SK-N-SH (cell line): ENCODE data around the gene RAB4B. TPM values are rescaled to one million over a fixed set of nuclear protein-coding genes. Genes with fewer than 3 reads are reported as not detected.

Experiments
- CTCF ChIA-PET: fragments of 300-600, 350-600 bp; formaldehyde crosslinking; extraction: SDS; loops from one replicate; lab custom pipeline; 2021; lab: Yijun Ruan, JAX
- POLR2A ChIA-PET: fragments of 350-600 bp; sonication (Branson Sonifier 250); formaldehyde crosslinking; extraction: SDS; loops from one replicate; lab custom pipeline; 2020; ENCODE audit warnings: antibody characterized with exemption, inconsistent platforms; lab: Yijun Ruan, JAX
- DNase-seq: peaks from one replicate; pipeline ENCODE4 v3.0.0; 2012
- H2AFZ ChIP-seq: fragments of 200-600 bp; sonication (generic); 2 replicates; pipeline ENCODE4 v1.8.1; 2016; ENCODE audit warnings: antibody characterized with exemption, mild to moderate bottlenecking, low read depth
- H3F3A ChIP-seq: fragments of 200-600 bp; sonication (generic); replicated peaks from 2 replicates; pipeline ENCODE3; 2016; ENCODE audit warnings: antibody characterized with exemption, mild to moderate bottlenecking; ENCODE audit not compliant: insufficient read depth
- H3K27ac ChIP-seq, 2 experiments: fragments of 200-500 bp in 1 of 2; fragments of 200-600 bp in 1 of 2; sonication (Bioruptor generic) in 1 of 2; sonication (generic), shearing (Covaris generic) in 1 of 2; 2 replicates each; pipeline versions ENCODE4 v1.5.1 to v1.6.1; 2014 to 2016; ENCODE audit warnings: low read depth in 2 of 2, inconsistent platforms in 1 of 2, low read length in 1 of 2, mild to moderate bottlenecking in 1 of 2, mixed read lengths in 1 of 2
- H3K27me3 ChIP-seq: fragments of 200-600 bp; sonication (generic), shearing (Covaris generic); 2 replicates; pipeline ENCODE4 v1.6.1; 2016; ENCODE audit warnings: mixed run types; ENCODE audit not compliant: insufficient read depth
- H3K36me3 ChIP-seq, 2 experiments: fragments of 200-500 bp in 1 of 2; fragments of 200-600 bp in 1 of 2; sonication (Bioruptor generic) in 1 of 2; sonication (generic) in 1 of 2; replicated peaks in 1 of 2; 2 replicates each; pipeline versions ENCODE3 to v1.5.1; 2014 to 2016; ENCODE audit warnings: low read length in 1 of 2, mild to moderate bottlenecking in 1 of 2; ENCODE audit not compliant: insufficient read depth in 2 of 2, control insufficient read depth in 1 of 2
- H3K4me1 ChIP-seq, 2 experiments: fragments of 200-500 bp in 1 of 2; fragments of 200-600 bp in 1 of 2; sonication (Bioruptor generic) in 1 of 2; sonication (generic), shearing (Covaris generic) in 1 of 2; 2 replicates each; pipeline versions ENCODE4 v1.5.1 to v1.6.1; 2014 to 2016; ENCODE audit warnings: low read depth in 1 of 2, low read length in 1 of 2, mixed run types in 1 of 2; ENCODE audit not compliant: insufficient read depth in 2 of 2, control insufficient read depth in 1 of 2
- H3K4me2 ChIP-seq: fragments of 200-600 bp; sonication (generic), shearing (Covaris generic); 2 replicates; pipeline ENCODE4 v1.6.1; 2017; ENCODE audit warnings: mixed run types
- H3K4me3 ChIP-seq, 2 experiments: fragments of 200-500 bp in 1 of 2; fragments of 200-600 bp in 1 of 2; sonication (Bioruptor generic) in 1 of 2; sonication (generic), shearing (Covaris generic) in 1 of 2; 2 replicates each; pipeline versions ENCODE4 v1.5.1 to v1.8.1; 2014 to 2016; ENCODE audit warnings: low read depth in 2 of 2, inconsistent platforms in 1 of 2, low read length in 1 of 2, mild to moderate bottlenecking in 1 of 2, mixed read lengths in 1 of 2, moderate library complexity in 1 of 2
- H3K79me2 ChIP-seq: fragments of 200-600 bp; sonication (generic); 2 replicates; pipeline ENCODE4 v1.8.1; 2017; ENCODE audit warnings: mild to moderate bottlenecking; ENCODE audit not compliant: insufficient read depth
- H3K9ac ChIP-seq: fragments of 200-600 bp; sonication (generic); 2 replicates; pipeline ENCODE4 v1.6.1; 2017; ENCODE audit warnings: mixed run types
- H3K9me2 ChIP-seq: fragments of 200-600 bp; sonication (generic); 2 replicates; pipeline ENCODE4 v1.6.1; 2017; ENCODE audit warnings: mixed run types
- H3K9me3 ChIP-seq: fragments of 200-600 bp; sonication (generic); 2 replicates; pipeline ENCODE4 v1.6.1; 2017; ENCODE audit warnings: mixed run types, mild to moderate bottlenecking, moderate library complexity
- H4K20me1 ChIP-seq: fragments of 200-600 bp; sonication (generic); 2 replicates; pipeline ENCODE4 v1.6.1; 2017; ENCODE audit warnings: mild to moderate bottlenecking, mixed run types; ENCODE audit not compliant: insufficient read depth
- CHD2 ChIP-seq: fragments of 150-350 bp; IDR thresholded peaks from 2 replicates; pipeline ENCODE4 v1.6.1; 2018; ENCODE audit warnings: low read length; ENCODE audit not compliant: partially characterized antibody
- ELF1 ChIP-seq: IDR thresholded peaks from 2 replicates; pipeline ENCODE4 v1.4.0; 2012
- EZH2phosphoT487 ChIP-seq: fragments of 200-600 bp; sonication (generic); IDR thresholded peaks from 2 replicates; pipeline ENCODE4 v1.6.1; 2017; ENCODE audit warnings: low read depth, mixed run types, mild to moderate bottlenecking, antibody characterized with exemption, moderate library complexity, borderline replicate concordance
- FOXJ3 ChIP-seq: sonication (generic); formaldehyde crosslinking; IDR thresholded peaks from 2 replicates; pipeline ENCODE4 v1.5.1; 2020; ENCODE audit warnings: mild to moderate bottlenecking, missing genetic modification reagents
- MXI1 ChIP-seq: IDR thresholded peaks from 2 replicates; pipeline ENCODE4 v1.6.1; 2012; ENCODE audit warnings: mild to moderate bottlenecking, low read depth, low read length, improper control_type of control experiment
- NFIC ChIP-seq: IDR thresholded peaks from 2 replicates; pipeline ENCODE4 v1.4.0; 2012; ENCODE audit warnings: borderline replicate concordance
- NRF1 ChIP-seq: IDR thresholded peaks from 2 replicates; pipeline ENCODE4 v1.6.1; 2012; ENCODE audit warnings: low read depth, mild to moderate bottlenecking, low read length
- POLR2AphosphoS5 ChIP-seq: IDR thresholded peaks from 2 replicates; pipeline ENCODE4 v1.6.1; 2012; ENCODE audit warnings: low read depth, low read length
- RCOR1 ChIP-seq: fragments of 150-350 bp; IDR thresholded peaks from 2 replicates; pipeline ENCODE4 v1.6.1; 2017; ENCODE audit warnings: antibody characterized with exemption, low read length
- RFX5 ChIP-seq: IDR thresholded peaks from 2 replicates; pipeline ENCODE4 v1.6.1; 2012; ENCODE audit warnings: mild to moderate bottlenecking, improper control_type of control experiment, low read length
- SIN3A ChIP-seq: IDR thresholded peaks from 2 replicates; pipeline ENCODE4 v1.6.1; 2012; ENCODE audit warnings: low read depth, mild to moderate bottlenecking, low read length, moderate library complexity, borderline replicate concordance
- TAF1 ChIP-seq: IDR thresholded peaks from 2 replicates; pipeline ENCODE4 v1.6.1; 2012; ENCODE audit warnings: low read depth, mild to moderate bottlenecking, low read length, moderate library complexity, borderline replicate concordance
- TCF12 ChIP-seq: IDR thresholded peaks from 2 replicates; pipeline ENCODE4 v1.4.0; 2012
- USF1 ChIP-seq: IDR thresholded peaks from 2 replicates; pipeline ENCODE4 v1.4.0; 2012; ENCODE audit warnings: low read depth, borderline replicate concordance
- WGBS: methylation state at CpG from one replicate; pipeline ENCODE4 v1.1.6; 2017; ENCODE audit warnings: low lambda C conversion rate; 5-methylcytosine and 5-hydroxymethylcytosine counted together
- polyA plus RNA-seq, 3 experiments: library from polyadenylated mRNA; depleted of rRNA; stranded (reverse); fragments of >200 nt; gene quantifications; 2 replicates each; pipeline ENCODE4 v1.2.3, GENCODE V29; 2012
- TF ChIP-seq, protein P1 (sequence below): fragments of 200-600 bp; sonication (generic); IDR thresholded peaks from 2 replicates; pipeline ENCODE4 v1.6.1; 2017; ENCODE audit warnings: antibody characterized with exemption, mild to moderate bottlenecking, moderate library complexity
- TF ChIP-seq, protein P2 (sequence below): IDR thresholded peaks from 2 replicates; pipeline ENCODE4 v1.4.0; 2012; ENCODE audit warnings: low read depth, borderline replicate concordance
- TF ChIP-seq, protein P3 (sequence below): IDR thresholded peaks from 2 replicates; pipeline ENCODE4 v1.4.0; 2012; ENCODE audit warnings: low read depth

RAB4B gene
- polyA plus RNA-seq, 1 of the 3 experiments (the other 2 are of a cell fraction) = 53.2 TPM

DNA sequence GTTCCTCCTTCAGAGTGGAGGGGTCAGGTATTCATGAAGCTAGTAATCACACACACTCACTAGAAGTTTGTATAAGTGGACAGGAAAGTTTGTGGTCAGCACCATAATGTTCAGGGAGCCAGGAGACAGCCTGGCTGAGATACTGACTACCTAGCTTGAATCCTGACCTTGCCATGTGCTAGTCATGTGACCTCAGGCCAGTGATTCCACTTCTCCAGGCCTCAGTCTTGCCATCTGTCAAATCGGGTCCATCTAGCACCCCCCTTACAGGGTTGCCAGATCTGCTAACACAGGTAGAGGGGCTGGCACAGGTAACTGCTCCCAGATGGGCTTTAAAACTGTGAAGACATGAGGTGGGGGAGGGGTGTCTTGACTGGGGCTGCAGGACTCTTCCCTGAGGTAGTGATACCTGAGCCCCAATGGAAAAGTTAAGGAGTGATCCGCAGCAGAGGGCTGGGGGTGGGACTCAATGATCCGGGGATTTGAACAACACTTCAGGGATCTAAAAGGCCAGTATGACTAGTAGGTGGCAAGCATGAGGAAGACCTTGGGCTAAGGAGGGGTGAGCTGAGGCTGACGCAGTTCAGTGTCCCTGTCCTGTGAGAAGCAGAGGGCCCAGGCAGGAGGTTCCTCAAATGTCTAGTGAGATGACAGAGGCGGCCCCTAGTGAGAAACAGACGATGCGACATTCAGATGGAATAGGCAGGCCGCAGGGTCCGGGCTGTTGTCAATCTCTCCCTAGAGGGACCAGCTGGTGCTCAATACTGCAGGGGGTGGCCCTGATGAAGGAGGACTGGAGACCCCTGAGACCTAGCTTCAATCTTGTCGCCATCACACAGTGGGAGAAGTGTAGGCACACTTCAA is 36.3 kb upstream of the RAB4B start:
- Histone ChIP-seq H3K27me3 (no peaks in the 10 kb centered on the region), H3K4me1 (0 out of 4 replicates have a peak, but pooled peaks cover 0 to 4% of the 10 kb centered on the region in 2 experiments), H3K4me2 (no peak overlapping the region), H4K20me1 (no peaks in the 10 kb centered on the region), H3K9me2 (no peaks in the 10 kb centered on the region), H3F3A (no peaks in the 10 kb centered on the region), H3K4me3 (no peak overlapping the region), H3K36me3 (peaks cover 6 to 9% of the 10 kb centered on the region in 2 experiments), H3K9me3 (no peaks in the 10 kb centered on the region), H3K79me2 (no peaks in the 10 kb centered on the region), H3K9ac (no peak overlapping the region), H3K27ac (no peak overlapping the region), H2AFZ (no peak overlapping the region)
- POLR2A ChIA-PET = interaction anchor here (0.8 to 1.3 kb wide), 2 partner anchors 11 to 61 kb away, joined by 3 read pairs; no protein-coding TSS in a partner anchor
- no peak for DNase-seq
- peak; percentile 36; the same call in 1 of the 2 replicates for TF ChIP-seq USF1
- no peak for TF ChIP-seq TAF1
- TF ChIP-seq TCF12 = no peak
- no peak for TF ChIP-seq RCOR1
- TF ChIP-seq RFX5 = no peak
- no peak for TF ChIP-seq CHD2
- no peak for TF ChIP-seq NFIC
- TF ChIP-seq POLR2AphosphoS5 = 0 out of 2 replicates have a peak, but pooled peaks have one; percentile 2
- no peak for TF ChIP-seq FOXJ3 (CRISPR knock-in tag)
- TF ChIP-seq, protein P1, sequence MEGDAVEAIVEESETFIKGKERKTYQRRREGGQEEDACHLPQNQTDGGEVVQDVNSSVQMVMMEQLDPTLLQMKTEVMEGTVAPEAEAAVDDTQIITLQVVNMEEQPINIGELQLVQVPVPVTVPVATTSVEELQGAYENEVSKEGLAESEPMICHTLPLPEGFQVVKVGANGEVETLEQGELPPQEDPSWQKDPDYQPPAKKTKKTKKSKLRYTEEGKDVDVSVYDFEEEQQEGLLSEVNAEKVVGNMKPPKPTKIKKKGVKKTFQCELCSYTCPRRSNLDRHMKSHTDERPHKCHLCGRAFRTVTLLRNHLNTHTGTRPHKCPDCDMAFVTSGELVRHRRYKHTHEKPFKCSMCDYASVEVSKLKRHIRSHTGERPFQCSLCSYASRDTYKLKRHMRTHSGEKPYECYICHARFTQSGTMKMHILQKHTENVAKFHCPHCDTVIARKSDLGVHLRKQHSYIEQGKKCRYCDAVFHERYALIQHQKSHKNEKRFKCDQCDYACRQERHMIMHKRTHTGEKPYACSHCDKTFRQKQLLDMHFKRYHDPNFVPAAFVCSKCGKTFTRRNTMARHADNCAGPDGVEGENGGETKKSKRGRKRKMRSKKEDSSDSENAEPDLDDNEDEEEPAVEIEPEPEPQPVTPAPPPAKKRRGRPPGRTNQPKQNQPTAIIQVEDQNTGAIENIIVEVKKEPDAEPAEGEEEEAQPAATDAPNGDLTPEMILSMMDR = no peak
- WGBS = 89% methylated on average over 10 of the region's 10 CpGs
- CTCF ChIA-PET = interaction anchor here (0.8 to 3.3 kb wide), 3 partner anchors 65 to 107 kb away, joined by 3 to 10 read pairs (median 9); no protein-coding TSS in a partner anchor

GRCh38 chr19:40742477-40742876 is 35.6 kb upstream of the RAB4B start:
- 93% methylated on average over 5 of the region's 17 CpGs for WGBS
- H2AFZ ChIP-seq = no peak overlapping the region
- H3K4me1 ChIP-seq = 0 out of 4 replicates have a peak, but pooled peaks cover 0 to 4% of the 10 kb centered on the region in 2 experiments
- H3K4me2 ChIP-seq = no peak overlapping the region
- no peaks in the 10 kb centered on the region for H3F3A ChIP-seq
- no peaks in the 10 kb centered on the region for H3K79me2 ChIP-seq
- H3K27ac ChIP-seq = no peak overlapping the region
- H3K27me3 ChIP-seq = no peaks in the 10 kb centered on the region
- no peaks in the 10 kb centered on the region for H3K9me2 ChIP-seq
- no peak overlapping the region for H3K9ac ChIP-seq
- no peak for DNase-seq
- ChIA-PET POLR2A (interaction anchor here (0.8 kb wide), 1 partner anchor 60 kb away, joined by 3 read pairs; no protein-coding TSS in a partner anchor), CTCF (interaction anchor here (0.8 to 3.3 kb wide), 3 partner anchors 64 to 108 kb away, joined by 3 to 10 read pairs (median 9); no protein-coding TSS in a partner anchor)
- peaks cover 3 to 4% of the 10 kb centered on the region in 2 experiments for H3K36me3 ChIP-seq
- no peaks in the 10 kb centered on the region for H4K20me1 ChIP-seq
- H3K9me3 ChIP-seq = no peaks in the 10 kb centered on the region
- no peak overlapping the region for H3K4me3 ChIP-seq
- no peak for TF ChIP-seq MXI1
- no peak for TF ChIP-seq USF1
- TF ChIP-seq ELF1 = no peak
- TF ChIP-seq, protein P2, sequence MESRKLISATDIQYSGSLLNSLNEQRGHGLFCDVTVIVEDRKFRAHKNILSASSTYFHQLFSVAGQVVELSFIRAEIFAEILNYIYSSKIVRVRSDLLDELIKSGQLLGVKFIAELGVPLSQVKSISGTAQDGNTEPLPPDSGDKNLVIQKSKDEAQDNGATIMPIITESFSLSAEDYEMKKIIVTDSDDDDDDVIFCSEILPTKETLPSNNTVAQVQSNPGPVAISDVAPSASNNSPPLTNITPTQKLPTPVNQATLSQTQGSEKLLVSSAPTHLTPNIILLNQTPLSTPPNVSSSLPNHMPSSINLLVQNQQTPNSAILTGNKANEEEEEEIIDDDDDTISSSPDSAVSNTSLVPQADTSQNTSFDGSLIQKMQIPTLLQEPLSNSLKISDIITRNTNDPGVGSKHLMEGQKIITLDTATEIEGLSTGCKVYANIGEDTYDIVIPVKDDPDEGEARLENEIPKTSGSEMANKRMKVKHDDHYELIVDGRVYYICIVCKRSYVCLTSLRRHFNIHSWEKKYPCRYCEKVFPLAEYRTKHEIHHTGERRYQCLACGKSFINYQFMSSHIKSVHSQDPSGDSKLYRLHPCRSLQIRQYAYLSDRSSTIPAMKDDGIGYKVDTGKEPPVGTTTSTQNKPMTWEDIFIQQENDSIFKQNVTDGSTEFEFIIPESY = no peak
- no peak for TF ChIP-seq SIN3A
- no peak for TF ChIP-seq POLR2AphosphoS5
- TF ChIP-seq, protein P1 = no peak
- TF ChIP-seq, protein P3, sequence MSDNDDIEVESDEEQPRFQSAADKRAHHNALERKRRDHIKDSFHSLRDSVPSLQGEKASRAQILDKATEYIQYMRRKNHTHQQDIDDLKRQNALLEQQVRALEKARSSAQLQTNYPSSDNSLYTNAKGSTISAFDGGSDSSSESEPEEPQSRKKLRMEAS = no peak
- no peak for TF ChIP-seq NRF1
- no peak for TF ChIP-seq EZH2phosphoT487
